ENCODE measurements around the gene FAM163B.

FAM163B gene

GRCh38 chr9:133639613-133640012 lies 30.4 kb upstream of the FAM163B start:
- DNase-seq (ENCODE audit: insufficient read length, low spot score) = no peak
- FAIRE-seq = no peak
- TF ChIP-seq CTCF (IDR thresholded peaks at IDR 0.05; ENCODE audit: insufficient read depth, missing control alignments) = no peak

- FAIRE-seq (no peak), DNase-seq (ENCODE audit: insufficient read length, low spot score) (no peak)
- TF ChIP-seq CTCF (IDR thresholded peaks at IDR 0.05; ENCODE audit: insufficient read depth, missing control alignments) = no peak
These were observed 29.5 kb upstream of the FAM163B start for GRCh38 chr9:133638711-133639110.

GRCh38 chr9:133638076-133638475 lies 28.9 kb upstream of the FAM163B start:
- TF ChIP-seq CTCF (IDR thresholded peaks at IDR 0.05; ENCODE audit: insufficient read depth, missing control alignments) = no peak
- DNase-seq (ENCODE audit: insufficient read length, low spot score) (no peak), FAIRE-seq (no peak)

DNA sequence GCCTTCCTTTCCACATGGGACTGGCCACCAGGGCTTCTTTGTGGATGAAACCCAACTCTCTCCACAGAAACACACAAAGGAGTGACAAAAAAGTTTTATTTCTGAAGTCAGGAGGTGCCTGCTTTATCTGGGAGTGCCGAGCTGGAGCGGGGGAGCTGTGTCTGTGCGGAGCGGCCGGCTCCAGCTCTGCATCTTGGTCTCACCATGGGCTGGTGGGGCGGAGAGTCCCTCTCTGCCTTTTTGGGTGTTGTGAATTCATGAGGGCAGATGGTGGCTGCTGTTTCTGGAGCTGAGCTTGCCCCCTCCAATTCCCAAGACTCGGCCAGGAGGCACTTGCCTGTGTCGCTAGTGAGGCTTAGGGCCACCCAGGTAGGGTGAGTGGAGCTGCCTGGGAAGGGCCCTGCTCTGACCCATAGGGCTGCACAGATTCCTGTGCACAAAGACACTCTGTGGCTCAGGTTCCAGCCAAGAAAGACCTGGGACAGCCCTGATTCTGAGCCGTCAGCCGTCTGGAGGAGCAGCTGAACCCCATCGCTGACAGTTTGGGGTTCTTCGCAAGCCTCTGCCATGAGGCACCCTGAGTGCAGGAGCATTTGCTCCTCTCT lies 28.4 kb upstream of the FAM163B start:
- DNase-seq (ENCODE audit: insufficient read length, low spot score) (no peak), FAIRE-seq (no peak)
- no peak for TF ChIP-seq CTCF (IDR thresholded peaks at IDR 0.05; ENCODE audit: insufficient read depth, missing control alignments)

GRCh38 chr9:133636902-133637301 lies 27.7 kb upstream of the FAM163B start:
- FAIRE-seq = no peak
- TF ChIP-seq CTCF (IDR thresholded peaks at IDR 0.05; ENCODE audit: insufficient read depth, missing control alignments) = no peak
- no peak for DNase-seq (ENCODE audit: insufficient read length, low spot score)

DNA sequence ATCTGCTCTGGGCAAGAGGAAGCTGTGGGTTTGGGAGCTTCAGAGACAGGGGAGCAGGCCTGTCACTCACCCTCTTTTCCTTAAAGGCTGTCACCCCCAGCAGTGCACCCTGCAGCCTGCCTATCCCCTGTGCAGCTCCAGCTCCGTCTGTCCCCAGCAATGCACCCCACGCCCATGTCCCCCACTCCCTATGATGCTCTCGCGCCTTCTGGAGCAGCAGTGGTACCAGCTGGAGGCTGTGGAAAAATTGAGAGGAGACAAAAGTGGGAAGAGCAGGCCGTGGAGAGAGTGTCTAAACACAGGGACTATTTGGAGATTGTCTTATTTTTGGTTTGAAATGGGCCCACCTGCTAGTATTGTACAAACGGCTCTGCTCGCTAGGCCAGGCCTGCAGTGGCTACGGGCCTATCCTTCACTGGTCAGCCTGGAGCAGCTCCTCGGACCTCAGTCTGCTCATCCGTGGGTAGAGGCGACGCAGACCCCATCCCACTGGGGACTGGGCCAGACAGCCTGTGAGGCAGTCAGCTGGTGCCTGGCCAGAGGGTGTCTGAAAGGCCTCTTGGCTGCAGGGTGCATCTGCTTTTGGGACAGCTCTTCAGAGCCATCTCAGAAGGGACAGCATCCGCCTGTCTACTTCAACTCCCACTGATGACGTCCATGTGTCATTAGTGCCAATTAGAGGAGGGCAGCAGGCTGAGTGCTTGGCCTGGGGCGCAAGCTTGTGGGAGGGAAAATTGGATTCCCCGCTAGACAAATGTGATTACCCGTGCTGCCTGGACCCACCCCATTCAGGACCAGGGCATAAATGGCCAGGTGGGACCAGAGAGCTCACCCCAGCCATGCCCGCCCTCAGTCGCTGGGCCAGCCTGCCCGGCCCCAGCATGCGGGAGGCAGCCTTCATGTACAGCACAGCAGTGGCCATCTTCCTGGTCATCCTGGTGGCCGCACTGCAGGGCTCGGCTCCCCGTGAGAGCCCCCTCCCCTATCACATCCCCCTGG lies 26.6 kb upstream of the FAM163B start, which contains the start of gene DBH:
TSS of gene DBH (plus strand) at position 831 of the 999 bp plus-strand sequence. CDS start at position 840, 9 bp downstream.
- no peak for TF ChIP-seq CTCF (IDR thresholded peaks at IDR 0.05; ENCODE audit: insufficient read depth, missing control alignments)
- FAIRE-seq (no peak), DNase-seq (ENCODE audit: insufficient read length, low spot score) (no peak)

Measured in D721Med (cell line).